Astrocyte (in vitro differentiated cells and primary cell): ENCODE data around the gene TOM1L2. TPM values are rescaled to one million over a fixed set of nuclear protein-coding genes. Genes with fewer than 3 reads are reported as not detected.

Source experiments
- DNase-seq: peaks from one replicate; pipeline ENCODE4 v3.0.0-alpha.2; 2010; ENCODE audit warnings: low read depth
- FAIRE-seq: peaks from 2 replicates; lab custom pipeline; 2011; peaks lifted over from hg19 to GRCh38; lab: Jason Lieb, UNC
- H2AFZ ChIP-seq: 2 replicates; pipeline ENCODE4 v1.6.0; 2012; ENCODE audit warnings: low read depth, low read length, inconsistent platforms
- H3K27ac ChIP-seq: 2 replicates; pipeline ENCODE4 v1.5.1; 2011; ENCODE audit warnings: low read depth, low read length, inconsistent platforms
- H3K27me3 ChIP-seq: 2 replicates; pipeline ENCODE4 v1.6.0; 2011; ENCODE audit warnings: low read length, inconsistent platforms; ENCODE audit not compliant: insufficient read depth
- H3K36me3 ChIP-seq: 2 replicates; pipeline ENCODE4 v1.5.1; 2011; ENCODE audit warnings: low read length, inconsistent platforms; ENCODE audit not compliant: insufficient read depth
- H3K4me1 ChIP-seq: 2 replicates; pipeline ENCODE4 v1.5.1; 2011; ENCODE audit warnings: low read length, inconsistent platforms; ENCODE audit not compliant: insufficient read depth
- H3K4me2 ChIP-seq: 2 replicates; pipeline ENCODE4 v1.6.0; 2012; ENCODE audit warnings: low read length, inconsistent platforms
- H3K4me3 ChIP-seq: 2 replicates; pipeline ENCODE4 v1.5.1; 2011; ENCODE audit warnings: low read depth, mild to moderate bottlenecking, low read length, inconsistent platforms; ENCODE audit not compliant: insufficient read depth
- H3K79me2 ChIP-seq: 2 replicates; pipeline ENCODE4 v1.6.0; 2012; ENCODE audit warnings: mild to moderate bottlenecking, low read length, inconsistent platforms; ENCODE audit not compliant: insufficient read depth
- H3K9ac ChIP-seq: 2 replicates; pipeline ENCODE4 v1.6.0; 2012; ENCODE audit warnings: mild to moderate bottlenecking, low read length, inconsistent platforms
- H3K9me3 ChIP-seq: 2 replicates; pipeline ENCODE4 v1.5.1; 2012; ENCODE audit warnings: low read depth, mild to moderate bottlenecking, low read length, inconsistent platforms; ENCODE audit not compliant: insufficient read depth
- H4K20me1 ChIP-seq: 2 replicates; pipeline ENCODE4 v1.6.0; 2012; ENCODE audit warnings: low read length, inconsistent platforms; ENCODE audit not compliant: insufficient read depth
- H3K27ac Mint-ChIP-seq: one replicate; pipeline ENCODE4 v1.8.0; 2021; ENCODE audit warnings: mild to moderate bottlenecking, mixed read lengths; ENCODE audit not compliant: unreplicated experiment
- H3K27me3 Mint-ChIP-seq: one replicate; pipeline ENCODE4 v1.8.0; 2021; ENCODE audit warnings: low read depth, mixed read lengths; ENCODE audit not compliant: unreplicated experiment
- H3K36me3 Mint-ChIP-seq: one replicate; pipeline ENCODE4 v1.8.0; 2021; ENCODE audit warnings: low read depth, mixed read lengths; ENCODE audit not compliant: unreplicated experiment
- H3K4me1 Mint-ChIP-seq: one replicate; pipeline ENCODE4 v1.8.0; 2021; ENCODE audit warnings: low read depth, mixed read lengths; ENCODE audit not compliant: unreplicated experiment
- H3K4me3 Mint-ChIP-seq: one replicate; pipeline ENCODE4 v1.8.0; 2021; ENCODE audit warnings: mild to moderate bottlenecking, moderate library complexity, mixed read lengths; ENCODE audit not compliant: unreplicated experiment
- H3K9me3 Mint-ChIP-seq: one replicate; pipeline ENCODE4 v1.8.0; 2021; ENCODE audit warnings: mild to moderate bottlenecking, mixed read lengths; ENCODE audit not compliant: unreplicated experiment
- CTCF ChIP-seq: IDR thresholded peaks from 2 replicates; pipeline ENCODE4 v1.5.1; 2011; ENCODE audit warnings: low read depth, mild to moderate bottlenecking, inconsistent platforms, low read length, moderate library complexity; ENCODE audit not compliant: insufficient read depth
- EZH2 ChIP-seq: IDR thresholded peaks from 2 replicates; pipeline ENCODE4 v1.6.1; 2012; ENCODE audit warnings: mild to moderate bottlenecking, low read length, inconsistent platforms; ENCODE audit not compliant: insufficient read depth
- total RNA-seq: library from RNA; stranded (reverse); gene quantifications from 2 replicates; pipeline ENCODE4 v1.2.1, GENCODE V29; 2021

The TOM1L2 gene
- total RNA-seq, 1 donor from 2014 or later: 54.4 TPM

- no peaks in the 10 kb centered on the region for H3K27me3 Mint-ChIP-seq
- Histone ChIP-seq H3K4me3 (peak overlapping the region; percentile 35), H3K27me3 (no peaks in the 10 kb centered on the region), H3K9ac (peak overlapping the region; percentile 64), H3K9me3 (no peaks in the 10 kb centered on the region), H4K20me1 (peaks cover 84% of the 10 kb centered on the region), H3K4me1 (peaks cover 51% of the 10 kb centered on the region), H3K4me2 (peak overlapping the region; percentile 82), H3K27ac (peak overlapping the region; percentile 74), H3K79me2 (peaks cover 80% of the 10 kb centered on the region), H3K36me3 (no peaks in the 10 kb centered on the region), H2AFZ (peak overlapping the region; percentile 41)
- H3K27ac Mint-ChIP-seq: peak overlapping the region; percentile 78
- peak overlapping the region; percentile 76 for H3K4me3 Mint-ChIP-seq
- TF ChIP-seq EZH2: no peak
- no peak for TF ChIP-seq CTCF
- no peaks in the 10 kb centered on the region for H3K9me3 Mint-ChIP-seq
- peaks cover 32% of the 10 kb centered on the region for H3K4me1 Mint-ChIP-seq
- DNase-seq (no peak), FAIRE-seq (no peak)
- no peaks in the 10 kb centered on the region for H3K36me3 Mint-ChIP-seq
Measured at GRCh38 chr17:17824119-17824782, 147.9 kb downstream of the TOM1L2 start.

GRCh38 chr17:17823433-17824118 lies 148.6 kb downstream of the TOM1L2 start:
- H3K4me1 ChIP-seq: peaks cover 52% of the 10 kb centered on the region
- H2AFZ ChIP-seq: peak overlapping the region; percentile 41
- TF ChIP-seq EZH2 (no peak), CTCF (no peak)
- Mint-ChIP-seq H3K4me3 (peak overlapping the region; percentile 76), H3K36me3 (peaks cover 3% of the 10 kb centered on the region), H3K4me1 (peaks cover 36% of the 10 kb centered on the region), H3K27ac (peak overlapping the region; percentile 78), H3K27me3 (no peaks in the 10 kb centered on the region), H3K9me3 (peaks cover under 1% of the 10 kb centered on the region)
- peak; percentile 58 for DNase-seq
- H3K27me3 ChIP-seq: no peaks in the 10 kb centered on the region
- no peaks in the 10 kb centered on the region for H3K9me3 ChIP-seq
- peaks cover 86% of the 10 kb centered on the region for H4K20me1 ChIP-seq
- H3K79me2 ChIP-seq: peaks cover 76% of the 10 kb centered on the region
- H3K4me3 ChIP-seq: peak overlapping the region; percentile 35
- peaks cover 6% of the 10 kb centered on the region for H3K36me3 ChIP-seq
- peak overlapping the region; percentile 82 for H3K4me2 ChIP-seq
- FAIRE-seq: no peak
- H3K9ac ChIP-seq: peak overlapping the region; percentile 64
- H3K27ac ChIP-seq: peak overlapping the region; percentile 74
